Heart left ventricle (tissue), 16 donors: Measurements from ENCODE around the gene INTS11. TPM values are rescaled to one million over a fixed set of nuclear protein-coding genes. Genes with fewer than 3 reads are reported as not detected.

Experiments
- ATAC-seq, 4 donors: fragments of 200-7000 bp; cut with Tn5 transposase; one replicate each; pipeline ENCODE4 v1.9.1; 2020 to 2022; ENCODE audit warnings: moderate library complexity in 4 of 4, mild to moderate bottlenecking in 3 of 4, moderate number of reproducible peaks in 1 of 4
- DNase-seq, 5 donors: peaks; one replicate each; pipeline ENCODE4 v3.0.0-alpha.2; 2020
- H3K27ac ChIP-seq, 12 donors: fragments of 200-600 bp; sonication (generic) in 4 of 12; one replicate each; pipeline versions ENCODE4 v1.5.0 to v1.8.0; 2016 to 2022; ENCODE audit warnings: mild to moderate bottlenecking in 2 of 12
- H3K27me3 ChIP-seq, 9 donors: fragments of 200-600 bp; sonication (generic) in 2 of 9; one replicate each; pipeline versions ENCODE4 v1.5.1 to v1.8.0; 2016 to 2022; ENCODE audit warnings: mild to moderate bottlenecking in 3 of 9
- H3K36me3 ChIP-seq, 9 donors: fragments of 200-600 bp; sonication (generic) in 2 of 9; one replicate each; pipeline versions ENCODE4 v1.5.0 to v1.8.0; 2018 to 2022; ENCODE audit warnings: mild to moderate bottlenecking in 2 of 9
- H3K4me1 ChIP-seq, 12 donors: fragments of 200-600 bp; sonication (generic) in 4 of 12; one replicate each; pipeline versions ENCODE4 v1.5.0 to v1.8.0; 2016 to 2022; ENCODE audit warnings: mild to moderate bottlenecking in 3 of 12
- H3K4me3 ChIP-seq, 12 donors: fragments of 200-600 bp; sonication (generic) in 4 of 12; one replicate each; pipeline versions ENCODE4 v1.5.0 to v1.8.0; 2017 to 2022; ENCODE audit warnings: mild to moderate bottlenecking in 9 of 12, moderate library complexity in 4 of 12
- H3K9me3 ChIP-seq, 12 donors: fragments of 200-600 bp; sonication (generic) in 4 of 12; one replicate each; pipeline versions ENCODE4 v1.5.0 to v1.8.0; 2016 to 2022; ENCODE audit warnings: mild to moderate bottlenecking in 1 of 12
- CTCF ChIP-seq, 12 donors: fragments of 200-600 bp; sonication (generic) in 4 of 12; IDR thresholded peaks; one replicate each; pipeline versions ENCODE4 v1.5.0 to v1.8.0; 2018 to 2022; ENCODE audit warnings: antibody characterized with exemption in 12 of 12, mild to moderate bottlenecking in 5 of 12
- POLR2A ChIP-seq, 2 donors: fragments of 450-650 bp; IDR thresholded peaks; one replicate each; pipeline ENCODE4 v1.6.1; 2017; ENCODE audit warnings: antibody characterized with exemption in 2 of 2, mild to moderate bottlenecking in 2 of 2, moderate library complexity in 2 of 2
- WGBS, 4 donors: extraction: QIAGEN DNeasy Blood & Tissue Kit in 2 of 4; methylation state at CpG; one replicate each; pipeline versions ENCODE4 v1.1.5 to v1.1.7; 2013 to 2018; 5-methylcytosine and 5-hydroxymethylcytosine counted together
- intact Hi-C, 10 donors: fragments of 100-400 bp; cut with DNase I; formaldehyde crosslinking; loops; one replicate each; pipeline versions ENCODE4 v1.11.1 to v1.14.2; 2022
- polyA plus RNA-seq, 2 donors: library from polyadenylated mRNA; stranded (reverse); fragments of 200-250 nt; gene quantifications; one replicate each; pipeline ENCODE4 v1.2.3, GENCODE V29; 2013
- total RNA-seq, 9 donors: library from RNA; depleted of rRNA in 2 of 9; stranded (reverse); fragments of >200 nt in 2 of 9; fragmentation: NEBNext Ultra II Directional in 3 of 9; extraction: Animal tissue kit (Norgen Biotek cat#: 25700) in 3 of 9; gene quantifications; one replicate each; pipeline versions ENCODE4 v1.1.0 to v1.2.4, GENCODE V29; 2016 to 2023
- donor health status: ischemic (EF 13 %, LVEDD 7.1; RV severe dilation, severe dysfunction).
- donor health status: healthy with polysubstance abuse.
- donor health status: DM: no; HTN: yes; CAD: no.
- donor health status: DM: no; HTN: no; CAD: no.
- donor health status: ischemic (EF 25% LVEDD 6.9; RV normal size, moderate dysfunction).
- donor health status: ischemic (EF 25% LVEDD 5.7; RV mildly dilated, moderate dysfunction).
- donor health status: healthy.
- donor health status: DM: yes; HTN: yes; CAD: no.
- donor health status: ischemic (EF 35%, LVEDD 5.7; RV mildly dilated, moderate dysfunction).
- donor health status: nonischemic (EF 11% LVEDD 7.7; RV severe dilation, severe dysfunction).
- donor health status: DM: yes; HTN: yes; CAD: no.
- donor health status: PGD.
- donor health status: ischemic (EF 29% LVEDD 5.4; RV normal size, mild dysfunction).
- donor health status: nonischemic (EF 23%, LVEDD 6.1; RV moderate dilation, normal function).

INTS11 gene
- total and polyA plus RNA-seq, 11 donors = 46.8 to 117 (median 70.7) TPM

GRCh38 chr1:1270813-1271212, 53.6 kb downstream of the INTS11 start:
- peaks cover 14 to 49% (median 38%) of the 10 kb centered on the region in 12 donors for H3K4me1 ChIP-seq
- WGBS, 4 donors = 48 to 67% (median 56%) methylated on average over 7 of the region's 7 CpGs
- H3K27me3 ChIP-seq = no peaks in the 10 kb centered on the region
- TF ChIP-seq CTCF (IDR thresholded peaks at IDR 0.05) (no peak), POLR2A (IDR thresholded peaks at IDR 0.05) (no peak)
- peak in 2 of 4 donors; percentile 2 to 4 for ATAC-seq
- H3K9me3 ChIP-seq = no peaks in the 10 kb centered on the region
- H3K36me3 ChIP-seq = peaks cover 0 to 36% (median 23%) of the 10 kb centered on the region in 9 donors
- peak overlapping the region in 5 of 12 donors; percentile 5 to 94 (median 25) for H3K4me3 ChIP-seq
- DNase-seq = peak in 2 of 5 donors; percentile 55 to 63
- no peak overlapping the region for H3K27ac ChIP-seq
- intact Hi-C loops = loop anchor here in 2 of 10 donors (5.0 kb wide), 1 partner anchor 39 kb away; the partner anchor contains the start of genes B3GALT6 (in 2 of the 2) and SDF4 (in 2 of the 2)

GRCh38 chr1:1268284-1268682, 56.2 kb downstream of the INTS11 start:
- no peak overlapping the region for H3K27ac ChIP-seq
- H3K9me3 ChIP-seq = no peaks in the 10 kb centered on the region
- ATAC-seq = no peak
- peaks cover 14 to 39% (median 33%) of the 10 kb centered on the region in 12 donors for H3K4me1 ChIP-seq
- 93 to 97% (median 95%) methylated on average over 13 of the region's 13 CpGs for WGBS, 4 donors
- intact Hi-C loops = no loop called here
- DNase-seq = no peak
- H3K27me3 ChIP-seq = no peaks in the 10 kb centered on the region
- peaks cover 0 to 58% (median 45%) of the 10 kb centered on the region in 9 donors for H3K36me3 ChIP-seq
- H3K4me3 ChIP-seq = no peak overlapping the region
- no peak for TF ChIP-seq CTCF (IDR thresholded peaks at IDR 0.05)
- no peak for TF ChIP-seq POLR2A (IDR thresholded peaks at IDR 0.05)

- Histone ChIP-seq H3K27me3 (no peaks in the 10 kb centered on the region), H3K4me3 (no peak overlapping the region), H3K4me1 (peaks cover 13 to 35% (median 31%) of the 10 kb centered on the region in 12 donors), H3K36me3 (peaks cover 0 to 64% (median 51%) of the 10 kb centered on the region in 9 donors), H3K9me3 (no peaks in the 10 kb centered on the region), H3K27ac (no peak overlapping the region)
- ATAC-seq (no peak), DNase-seq (no peak)
- TF ChIP-seq POLR2A (IDR thresholded peaks at IDR 0.05) (no peak), CTCF (IDR thresholded peaks at IDR 0.05) (no peak)
- WGBS, 4 donors = 92 to 94% (median 93%) methylated on average over 26 to 39 of the region's 39 CpGs
- intact Hi-C loops = no loop called here
Observed at GRCh38 chr1:1267488-1268283, 56.8 kb downstream of the INTS11 start.

- Histone ChIP-seq H3K9me3 (no peaks in the 10 kb centered on the region), H3K4me3 (no peak overlapping the region), H3K36me3 (peaks cover 0 to 83% (median 71%) of the 10 kb centered on the region in 9 donors), H3K27ac (no peak overlapping the region), H3K27me3 (no peaks in the 10 kb centered on the region), H3K4me1 (peaks cover 0 to 23% (median 13%) of the 10 kb centered on the region in 12 donors)
- 78 to 83% (median 79%) methylated on average over 10 of the region's 10 CpGs for WGBS, 4 donors
- TF ChIP-seq CTCF (IDR thresholded peaks at IDR 0.05) = no peak
- TF ChIP-seq POLR2A (IDR thresholded peaks at IDR 0.05) = no peak
- intact Hi-C loops = no loop called here
- DNase-seq = no peak
- ATAC-seq = no peak
Observed at GRCh38 chr1:1264868-1265272, 59.6 kb downstream of the INTS11 start.
